WTC11 (cell line): ENCODE measurements around the gene PICK1. TPM values are rescaled to one million over a fixed set of nuclear protein-coding genes. Genes with fewer than 3 reads are reported as not detected.

Experiments used
- ATAC-seq: fragments of 200-7000 bp; cut with Tn5 transposase; 2 replicates; pipeline ENCODE4 v1.10.0; 2021; ENCODE audit warnings: mild to moderate bottlenecking, moderate library complexity
- Bru-seq: library from RNA; stranded (reverse); fragments of 400-500 nt; gene quantifications from one replicate; lab custom pipeline; 2021; lab: Mats Ljungman, UMichigan
- CTCF ChIA-PET: fragments of 300-600 bp; sonication (Branson Sonifier 250); formaldehyde crosslinking; loops from one replicate; lab custom pipeline; 2021; ENCODE audit warnings: antibody characterized with exemption; lab: Charles Lee
- POLR2A ChIA-PET: fragments of 350-600 bp; sonication (Branson Sonifier 250); formaldehyde crosslinking; loops from one replicate; lab custom pipeline; 2021; ENCODE audit warnings: antibody characterized with exemption; lab: Charles Lee
- DNase-seq: peaks from one replicate; pipeline ENCODE4 v3.0.0; 2021; ENCODE audit warnings: low spot score
- H3K27ac Mint-ChIP-seq: 2 replicates; pipeline ENCODE4 v1.8.0; 2021; ENCODE audit warnings: mixed read lengths
- H3K27me3 Mint-ChIP-seq: 2 replicates; pipeline ENCODE4 v1.8.0; 2021; ENCODE audit warnings: low read depth, mild to moderate bottlenecking, moderate library complexity, mixed read lengths
- H3K36me3 Mint-ChIP-seq: 2 replicates; pipeline ENCODE4 v1.8.0; 2021; ENCODE audit warnings: mixed read lengths
- H3K4me1 Mint-ChIP-seq: 2 replicates; pipeline ENCODE4 v1.8.0; 2022; ENCODE audit warnings: mixed read lengths
- H3K4me3 Mint-ChIP-seq: 2 replicates; pipeline ENCODE4 v1.8.0; 2021; ENCODE audit warnings: mild to moderate bottlenecking, moderate library complexity, mixed read lengths
- H3K9me3 Mint-ChIP-seq: 2 replicates; pipeline ENCODE4 v1.8.0; 2021; ENCODE audit warnings: mixed read lengths
- ATF1 ChIP-seq: sonication (generic); formaldehyde crosslinking; IDR thresholded peaks from 2 replicates; pipeline ENCODE4 v1.8.1; 2023; ENCODE audit warnings: mild to moderate bottlenecking, moderate library complexity, missing genetic modification reagents
- ATF3 ChIP-seq: sonication (generic); formaldehyde crosslinking; conservative IDR thresholded peaks from 2 replicates; pipeline ENCODE4 v1.8.1; 2022; ENCODE audit warnings: mild to moderate bottlenecking, missing genetic modification reagents
- CREB1 ChIP-seq: sonication (generic); formaldehyde crosslinking; IDR thresholded peaks from 2 replicates; pipeline ENCODE4 v1.8.0; 2023; ENCODE audit warnings: mild to moderate bottlenecking, missing genetic modification reagents
- CTCF ChIP-seq: fragments of 200-600 bp; IDR thresholded peaks from 2 replicates; pipeline ENCODE4 v1.8.0; 2022; ENCODE audit warnings: antibody characterized with exemption
- ETV6 ChIP-seq: sonication (generic); formaldehyde crosslinking; IDR thresholded peaks from 2 replicates; pipeline ENCODE4 v1.8.1; 2022; ENCODE audit warnings: mild to moderate bottlenecking, missing genetic modification reagents
- FOXK1 ChIP-seq: sonication (generic); formaldehyde crosslinking; IDR thresholded peaks from 2 replicates; pipeline ENCODE4 v1.8.0; 2022; ENCODE audit warnings: mild to moderate bottlenecking, moderate library complexity, missing genetic modification reagents
- GABPB1 ChIP-seq: sonication (generic); formaldehyde crosslinking; IDR thresholded peaks from 2 replicates; pipeline ENCODE4 v1.8.1; 2023; ENCODE audit warnings: mild to moderate bottlenecking, missing genetic modification reagents
- NR3C1 ChIP-seq: sonication (generic); formaldehyde crosslinking; conservative IDR thresholded peaks from 2 replicates; pipeline ENCODE4 v1.8.1; 2023; ENCODE audit warnings: low read depth, mild to moderate bottlenecking, missing genetic modification reagents
- PRRX2 ChIP-seq: fragments of 250-450 bp; sonication (Bioruptor Pico); IDR thresholded peaks from 2 replicates; pipeline ENCODE4 v1.8.0; 2021; ENCODE audit warnings: mild to moderate bottlenecking
- RORB ChIP-seq: fragments of 250-450 bp; sonication (Bioruptor Pico); IDR thresholded peaks from 2 replicates; pipeline ENCODE4 v1.9.0; 2021; ENCODE audit warnings: mild to moderate bottlenecking
- SMAD4 ChIP-seq: sonication (generic); formaldehyde crosslinking; IDR thresholded peaks from 2 replicates; pipeline ENCODE4 v1.8.0; 2022; ENCODE audit warnings: mild to moderate bottlenecking, missing genetic modification reagents
- SOX15 ChIP-seq: fragments of 250-450 bp; sonication (Bioruptor Pico); IDR thresholded peaks from 2 replicates; pipeline ENCODE4 v1.9.0; 2021; ENCODE audit warnings: mild to moderate bottlenecking
- SP1 ChIP-seq: sonication (generic); formaldehyde crosslinking; conservative IDR thresholded peaks from 2 replicates; pipeline ENCODE4 v1.8.1; 2022; ENCODE audit warnings: missing genetic modification reagents
- TEAD1 ChIP-seq: sonication (generic); formaldehyde crosslinking; IDR thresholded peaks from 2 replicates; pipeline ENCODE4 v1.8.0; 2022; ENCODE audit warnings: mild to moderate bottlenecking, missing genetic modification reagents
- TP53 ChIP-seq: sonication (generic); formaldehyde crosslinking; IDR thresholded peaks from 2 replicates; pipeline ENCODE4 v1.8.1; 2023; ENCODE audit warnings: mild to moderate bottlenecking, missing genetic modification reagents
- USF2 ChIP-seq: sonication (generic); formaldehyde crosslinking; IDR thresholded peaks from 2 replicates; pipeline ENCODE4 v1.8.1; 2023; ENCODE audit warnings: mild to moderate bottlenecking, missing genetic modification reagents, moderate library complexity
- ZBTB43 ChIP-seq: sonication (generic); formaldehyde crosslinking; IDR thresholded peaks from 2 replicates; pipeline ENCODE4 v1.8.1; 2023; ENCODE audit warnings: mild to moderate bottlenecking, missing genetic modification reagents
- ZNF232 ChIP-seq: sonication (generic); formaldehyde crosslinking; IDR thresholded peaks from 2 replicates; pipeline ENCODE4 v1.8.0; 2022; ENCODE audit warnings: mild to moderate bottlenecking, missing genetic modification reagents
- ZNF263 ChIP-seq: sonication (generic); formaldehyde crosslinking; IDR thresholded peaks from 2 replicates; pipeline ENCODE4 v1.8.1; 2022; ENCODE audit warnings: low read depth, mild to moderate bottlenecking, moderate library complexity, missing genetic modification reagents
- ZNF423 ChIP-seq: fragments of 250-450 bp; sonication (Bioruptor Pico); IDR thresholded peaks from 2 replicates; pipeline ENCODE4 v2.1.2; 2022; ENCODE audit warnings: mild to moderate bottlenecking, moderate library complexity
- ZNF425 ChIP-seq: fragments of 250-450 bp; sonication (Bioruptor Pico); conservative IDR thresholded peaks from 2 replicates; pipeline ENCODE4 v1.9.0; 2021; ENCODE audit warnings: mild to moderate bottlenecking
- ZNF512 ChIP-seq: sonication (generic); formaldehyde crosslinking; IDR thresholded peaks from 2 replicates; pipeline ENCODE4 v1.8.1; 2022; ENCODE audit warnings: missing genetic modification reagents, borderline replicate concordance
- ZNF671 ChIP-seq: fragments of 250-450 bp; sonication (Bioruptor Pico); IDR thresholded peaks from 2 replicates; pipeline ENCODE4 v1.8.0; 2021; ENCODE audit warnings: mild to moderate bottlenecking
- long read RNA-seq, 3 experiments: library from RNA in 1 of 3; library from capped mRNA in 1 of 3; library from polyadenylated mRNA in 1 of 3; unstranded in 2 of 3; stranded (forward) in 1 of 3; transcript quantifications; one replicate each; pipeline ENCODE4 v2.0.0, GENCODE V29; 2021
- total RNA-seq: library from RNA; stranded (reverse); gene quantifications from 3 replicates; pipeline ENCODE4 v1.2.3, GENCODE V29; 2021

The PICK1 gene
- total RNA-seq (28.1 to 33.4 TPM (median 28.2 TPM) in 3 replicates), Bru-seq, nascent RNA (percentile 61 among the genes with signal in this experiment)
- long read RNA-seq, experiment 1, transcript PICK1-202 (13 exons, 2,164 nt): minor isoform, 11 of 106 reads
- long read RNA-seq, experiment 1, transcript PICK1-201 (13 exons, 2,055 nt): major isoform, 52 of 106 reads
- long read RNA-seq, experiment 1, partial matches to known transcripts: 16 of 106 reads
- long read RNA-seq, experiment 1, other reads (novel, unspliced or antisense): 27 of 106 reads
- long read RNA-seq, experiment 2, transcript PICK1-201 (13 exons, 2,055 nt): major isoform, 8 of 26 reads
- long read RNA-seq, experiment 2, partial matches to known transcripts: 13 of 26 reads
- long read RNA-seq, experiment 2, other reads (novel, unspliced or antisense): 5 of 26 reads
- long read RNA-seq, experiment 3, transcript PICK1-201 (13 exons, 2,055 nt): major isoform, 6 of 12 reads
- long read RNA-seq, experiment 3, partial matches to known transcripts: 0 of 12 reads
- long read RNA-seq, experiment 3, other reads (novel, unspliced or antisense): 3 of 12 reads

- Mint-ChIP-seq H3K27ac (peak within 1 kb of the TSS; percentile 100), H3K4me3 (peak within 1 kb of the TSS; percentile 94), H3K4me1 (peaks cover 10% of the 10 kb centered on the region), H3K27me3 (no peaks in the 10 kb centered on the region; the same call in 1 of the 2 replicates), H3K36me3 (peaks cover 13% of the 10 kb centered on the region), H3K9me3 (no peaks in the 10 kb centered on the region)
- ATAC-seq (peak; percentile 78), DNase-seq (peak; percentile 95)
- ChIA-PET CTCF (interaction anchor here (0.6 to 3.4 kb wide), 9 partner anchors 10 to 87 kb away, joined by 3 to 23 read pairs (median 4); no protein-coding TSS in a partner anchor), POLR2A (interaction anchor here (0.9 to 1.2 kb wide), 3 partner anchors 12 to 89 kb away, joined by 3 to 4 read pairs (median 3); no protein-coding TSS in a partner anchor)
- TF ChIP-seq ZNF263: no peak
- TF ChIP-seq TEAD1 (CRISPR knock-in tag): no peak
- no peak for TF ChIP-seq ATF1 (CRISPR knock-in tag)
- no peak for TF ChIP-seq PRRX2 (CRISPR knock-in tag)
- TF ChIP-seq ZNF425 (CRISPR knock-in tag): no peak
- TF ChIP-seq ZNF512 (CRISPR knock-in tag): no peak
- no peak for TF ChIP-seq CREB1 (CRISPR knock-in tag)
- peak; percentile 78 for TF ChIP-seq FOXK1 (CRISPR knock-in tag)
- TF ChIP-seq SOX15 (CRISPR knock-in tag): no peak
- TF ChIP-seq ETV6 (CRISPR knock-in tag): peak; percentile 79; the same call in 1 of the 2 replicates
- peak; percentile 81 for TF ChIP-seq GABPB1 (CRISPR knock-in tag)
- TF ChIP-seq ZNF423 (CRISPR knock-in tag): no peak
- no peak for TF ChIP-seq NR3C1 (CRISPR knock-in tag)
- no peak; the same call in 1 of the 2 replicates for TF ChIP-seq SMAD4 (CRISPR knock-in tag)
- TF ChIP-seq USF2 (CRISPR knock-in tag): 0 out of 2 replicates have a peak, but pooled peaks have one; percentile 10
- TF ChIP-seq ZNF671 (CRISPR knock-in tag): no peak
- TF ChIP-seq SP1 (CRISPR knock-in tag): peak; percentile 90
- TF ChIP-seq ATF3 (CRISPR knock-in tag): no peak
- TF ChIP-seq RORB: no peak
- no peak for TF ChIP-seq CTCF
- no peak for TF ChIP-seq TP53
- no peak for TF ChIP-seq ZBTB43 (CRISPR knock-in tag)
- no peak for TF ChIP-seq ZNF232
Observed at GRCh38 chr22:38056969-38057891, at the start of gene PICK1. TSS of gene PICK1 (plus strand) at chr22:38057404. CDS start at chr22:38057810, 406 bp downstream.
